GM21360 (cell line): ENCODE results near the gene SST.
"Not testable (repeated sequence)": the region's sequence is repeated elsewhere in the genome, so short reads cannot be mapped to it uniquely, and the experiment has no call there.

ENCODE experiments used
- ATAC-seq: cut with Tn5 transposase; IDR thresholded peaks from one replicate; pipeline ENCODE4 v1.9.1; 2021; ENCODE audit warnings: mild to moderate bottlenecking, moderate library complexity; ENCODE audit not compliant: unreplicated experiment

SST gene

DNA sequence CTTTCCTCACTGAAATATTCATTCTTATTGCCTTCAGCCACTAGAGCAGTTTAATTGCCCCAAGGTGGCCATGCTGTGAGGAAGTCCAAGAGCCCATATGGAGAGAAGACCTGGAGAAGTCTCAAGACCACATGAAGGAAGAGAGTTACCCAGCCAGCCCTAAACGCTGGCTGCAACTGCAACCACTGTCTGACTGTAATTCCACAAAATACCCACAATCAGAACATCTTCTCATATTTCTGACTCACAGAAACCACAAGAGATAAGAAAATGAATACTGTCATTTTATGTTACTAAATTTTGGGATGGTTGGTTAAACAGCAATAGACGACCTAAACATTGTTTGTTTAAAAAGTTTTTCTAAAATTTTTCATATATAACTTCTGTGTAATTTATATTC lies 14.7 kb upstream of the SST start:
- ATAC-seq, result no peak

DNA sequence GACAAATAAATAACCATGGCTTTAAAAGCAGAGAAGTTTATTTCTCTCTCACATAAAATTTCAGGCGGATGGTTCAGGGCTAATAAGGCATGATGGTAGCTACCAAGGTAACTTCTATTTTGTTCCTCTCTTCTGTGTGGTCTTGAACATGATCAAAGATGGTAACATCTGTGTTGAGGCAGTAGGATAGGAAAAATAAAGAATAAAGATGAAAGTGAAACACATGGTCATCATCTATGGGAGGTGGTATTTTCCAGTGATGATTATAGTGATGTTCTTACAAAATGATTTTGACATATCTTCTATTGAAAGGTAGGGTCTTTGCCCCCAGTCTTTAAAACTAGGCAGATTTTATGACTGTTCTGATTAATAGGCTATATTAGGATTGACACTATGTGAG lies 14.2 kb upstream of the SST start:
- no peak for ATAC-seq

DNA sequence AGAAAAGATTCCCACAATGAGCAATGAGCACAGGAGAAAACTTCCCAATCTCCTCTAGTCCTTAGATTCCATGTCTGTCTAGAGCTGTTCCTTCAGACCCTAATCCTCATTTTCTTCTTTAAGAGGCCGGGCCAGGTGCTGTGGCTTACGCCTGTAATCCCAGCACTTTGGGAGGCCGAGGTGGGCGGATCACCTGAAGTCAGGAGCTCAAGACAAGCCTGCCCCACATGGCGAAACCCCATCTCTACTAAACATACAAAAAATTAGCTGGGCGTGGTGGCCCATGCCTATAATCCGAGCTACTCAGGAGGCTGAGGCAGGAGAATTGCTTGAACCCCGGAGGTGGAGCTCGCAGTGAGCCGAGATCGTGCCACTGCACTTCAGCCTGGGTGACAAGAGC lies 11.6 kb upstream of the SST start:
- ATAC-seq, result not testable (repeated sequence)

GRCh38 chr3:187679638-187680396 lies 9.6 kb upstream of the SST start:
- ATAC-seq, result no peak

GRCh38 chr3:187678726-187679268 lies 8.6 kb upstream of the SST start:
- ATAC-seq, result no peak

DNA sequence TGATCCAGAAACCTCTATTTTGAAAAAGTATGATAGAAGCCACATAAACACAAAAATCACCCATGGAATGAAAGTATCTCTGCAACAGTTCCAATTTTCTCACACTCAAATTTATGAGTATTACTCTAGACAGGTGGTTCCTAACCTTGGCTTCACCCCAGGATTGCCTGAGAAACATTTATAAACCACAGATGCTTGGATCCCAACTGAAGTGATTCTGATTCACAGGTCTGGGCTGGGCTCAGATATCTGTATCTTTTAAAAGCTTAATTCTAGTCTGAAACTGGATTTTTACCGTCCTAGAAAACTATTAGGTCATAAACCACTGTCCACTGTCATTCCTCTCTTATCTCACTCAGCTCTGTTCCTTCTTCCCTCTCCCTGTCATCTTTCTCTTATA lies 7.4 kb upstream of the SST start:
- ATAC-seq, result no peak

GRCh38 chr3:187673012-187673411 lies 2.8 kb upstream of the SST start:
- no peak for ATAC-seq

DNA sequence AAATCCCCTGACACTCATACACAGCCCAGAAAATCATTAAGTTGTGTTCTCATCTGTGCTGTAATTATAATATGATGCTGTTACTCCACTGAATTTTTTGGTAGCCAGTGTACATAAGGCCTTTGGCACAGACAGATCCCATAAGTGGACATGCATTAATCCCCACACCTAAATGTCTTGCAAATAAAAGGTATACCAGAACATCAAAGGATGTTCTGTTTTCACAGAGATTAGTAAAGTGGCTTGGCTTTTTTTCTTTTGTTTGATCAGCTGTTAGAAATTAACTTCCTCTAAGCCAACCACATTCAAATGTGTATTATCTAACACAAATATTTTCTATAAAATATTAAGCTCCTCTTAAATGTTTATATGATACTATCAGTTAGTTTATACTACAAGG lies 2.7 kb downstream of the SST start:
- ATAC-seq, result no peak

DNA sequence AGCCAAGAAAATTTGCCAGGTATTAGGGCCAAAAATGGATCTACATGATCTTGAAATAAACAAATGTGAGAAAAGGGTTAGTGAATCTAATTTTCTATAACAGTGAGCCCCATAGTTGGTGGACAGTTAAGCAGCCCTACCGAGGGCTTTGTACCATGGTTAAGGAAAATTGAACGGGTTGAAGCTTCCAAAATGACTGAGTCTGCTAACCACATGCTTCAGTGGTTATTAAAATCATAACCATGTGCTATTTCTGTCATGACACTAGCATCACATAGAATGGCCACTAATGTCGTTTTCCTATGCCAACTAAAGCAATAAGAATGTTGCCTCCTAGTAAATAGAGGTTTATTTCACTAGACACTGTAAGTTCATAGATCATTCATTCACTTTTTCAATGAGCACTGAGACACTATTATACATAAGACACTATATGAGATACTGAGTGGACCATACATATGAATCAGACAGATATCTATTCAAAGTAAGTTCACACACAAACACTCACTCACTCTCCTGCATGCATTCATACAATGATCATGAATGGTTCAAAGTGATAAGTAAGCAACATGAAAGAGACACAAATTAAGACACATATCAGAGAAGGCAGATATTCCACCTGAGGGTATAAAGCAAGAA lies 4.3 kb downstream of the SST start:
- ATAC-seq, result no peak

GRCh38 chr3:187665010-187665409 lies 5.2 kb downstream of the SST start:
- no peak for ATAC-seq

DNA sequence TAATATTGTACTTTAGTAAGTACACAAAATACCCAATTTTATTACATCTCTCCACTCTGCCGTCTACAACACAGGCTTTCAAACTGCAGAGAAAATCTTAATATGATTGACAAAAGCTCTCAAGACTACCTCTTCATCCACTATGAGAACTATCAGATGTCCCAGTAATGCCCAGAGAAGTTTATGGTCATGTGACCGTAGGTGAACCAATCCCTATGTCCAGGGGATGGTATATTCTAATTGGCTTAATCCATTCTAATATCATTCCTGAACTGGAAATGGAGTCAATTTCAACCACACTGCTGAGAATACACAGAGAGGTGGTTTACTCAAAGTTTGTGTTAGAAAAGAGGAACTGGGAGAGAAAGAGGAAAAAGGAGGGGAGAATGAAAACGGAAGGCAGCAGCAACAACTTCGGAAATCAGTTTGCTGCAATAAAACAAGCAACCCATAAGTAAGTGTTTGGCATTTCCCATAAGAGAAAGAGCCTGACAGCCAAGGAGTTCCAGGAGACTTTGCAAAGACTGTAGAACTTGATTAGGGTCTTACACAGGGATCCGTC lies 7.3 kb downstream of the SST start:
- no peak for ATAC-seq

GRCh38 chr3:187661267-187661666 lies 8.9 kb downstream of the SST start:
- ATAC-seq, result no peak

GRCh38 chr3:187651282-187651681 lies 18.9 kb downstream of the SST start:
- no peak for ATAC-seq

DNA sequence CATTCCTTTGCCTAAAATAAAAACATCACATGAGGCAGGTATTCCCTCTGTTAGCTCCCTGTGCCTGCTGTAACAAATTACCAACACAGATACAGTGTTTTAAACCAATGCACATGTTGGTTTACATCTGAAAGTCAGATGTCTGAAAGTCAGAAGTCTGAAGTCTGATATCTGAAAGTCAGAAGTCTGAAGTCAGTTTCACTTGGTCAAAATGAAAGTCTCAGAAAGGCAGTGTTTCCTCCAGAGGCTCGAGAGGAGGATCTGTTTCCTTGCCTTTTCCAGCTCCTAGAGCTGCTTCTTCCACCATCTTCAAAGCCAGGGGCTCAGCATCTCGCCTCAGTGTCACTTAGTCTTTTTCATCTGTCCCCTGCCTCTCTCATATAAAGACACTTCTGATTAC lies 22.0 kb downstream of the SST start:
- ATAC-seq, result peak; percentile 80

DNA sequence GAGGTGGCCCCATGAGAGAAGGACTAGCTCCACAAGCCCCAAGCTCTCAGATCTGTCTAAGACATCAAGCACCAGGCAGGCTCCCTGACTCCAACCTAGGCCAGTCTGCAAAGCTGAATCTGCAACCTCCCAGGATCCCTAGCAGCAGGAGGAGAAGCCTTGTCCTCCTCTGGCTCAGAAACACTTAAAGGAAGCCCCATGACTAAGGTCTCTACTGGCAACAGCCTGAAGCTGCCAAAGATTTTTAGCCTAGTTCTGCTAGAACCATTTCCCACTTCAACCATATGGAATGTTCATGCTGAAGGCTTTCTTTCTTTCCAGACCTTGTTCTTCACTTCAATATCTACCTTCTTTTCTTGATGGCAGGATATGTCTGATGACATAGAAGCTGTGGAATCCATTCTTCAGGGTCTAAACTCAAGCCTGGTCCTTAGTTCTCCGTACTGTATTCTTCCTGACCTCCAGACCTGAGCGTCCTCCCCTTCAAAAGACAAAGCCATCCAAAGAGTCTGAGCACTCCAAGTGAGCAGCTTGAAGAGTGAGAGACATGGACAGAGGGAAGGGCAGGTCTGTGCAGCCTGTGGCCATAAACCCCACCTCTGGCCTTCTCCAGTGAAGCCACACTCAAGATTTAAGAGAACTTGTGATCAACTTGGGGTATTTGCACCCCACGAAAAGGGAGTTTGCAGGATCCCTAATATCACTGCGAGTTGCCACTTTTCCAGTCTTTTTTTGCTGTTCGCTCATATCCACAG lies 23.1 kb downstream of the SST start:
- no peak for ATAC-seq

- ATAC-seq, result not testable (repeated sequence)
Observed at GRCh38 chr3:187645379-187645778, 24.8 kb downstream of the SST start.

DNA sequence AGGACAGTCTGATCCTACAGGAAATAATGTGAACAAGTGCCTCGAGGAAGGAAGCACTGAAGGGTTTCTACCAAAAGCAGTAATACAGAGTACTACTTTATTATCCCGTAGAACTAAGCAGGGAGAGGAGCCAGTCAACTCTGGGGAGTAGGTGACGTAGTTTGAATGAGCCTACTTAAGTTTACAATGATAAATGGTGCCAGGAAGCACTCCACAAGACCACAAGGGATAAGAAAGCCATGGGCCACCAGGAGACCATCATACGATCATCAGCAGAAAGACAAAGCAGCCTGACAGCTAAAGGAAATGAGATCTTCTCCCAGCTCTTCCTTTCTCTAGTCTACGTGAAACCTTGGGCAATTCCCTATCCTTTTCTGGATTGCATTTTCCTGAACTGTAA lies 27.3 kb downstream of the SST start:
- no peak for ATAC-seq

GRCh38 chr3:187641320-187642016 lies 28.7 kb downstream of the SST start:
- ATAC-seq, result no peak

DNA sequence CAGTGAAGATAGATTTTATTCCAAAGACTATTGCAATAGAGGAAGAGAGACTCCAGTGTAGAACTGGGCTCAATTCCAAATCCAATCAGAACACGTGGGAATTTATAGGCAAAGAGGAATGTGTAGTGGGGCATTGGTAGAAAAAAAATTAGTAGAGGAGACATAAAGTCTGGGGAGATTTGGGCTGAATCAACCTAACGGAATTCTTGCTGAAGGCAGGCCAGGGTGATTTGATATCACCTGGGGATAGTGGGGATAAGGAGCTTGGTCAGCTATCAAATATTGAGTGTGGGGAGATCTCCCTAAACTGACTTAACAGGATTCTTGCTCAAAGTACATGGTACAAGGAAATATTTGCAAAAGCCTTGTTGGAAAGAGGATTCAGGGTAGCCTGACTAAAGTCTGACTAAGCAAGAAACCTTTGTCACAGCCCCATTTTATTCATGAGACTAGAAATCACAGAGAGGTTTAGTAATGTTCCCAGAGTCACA lies 29.6 kb downstream of the SST start:
- no peak for ATAC-seq

DNA sequence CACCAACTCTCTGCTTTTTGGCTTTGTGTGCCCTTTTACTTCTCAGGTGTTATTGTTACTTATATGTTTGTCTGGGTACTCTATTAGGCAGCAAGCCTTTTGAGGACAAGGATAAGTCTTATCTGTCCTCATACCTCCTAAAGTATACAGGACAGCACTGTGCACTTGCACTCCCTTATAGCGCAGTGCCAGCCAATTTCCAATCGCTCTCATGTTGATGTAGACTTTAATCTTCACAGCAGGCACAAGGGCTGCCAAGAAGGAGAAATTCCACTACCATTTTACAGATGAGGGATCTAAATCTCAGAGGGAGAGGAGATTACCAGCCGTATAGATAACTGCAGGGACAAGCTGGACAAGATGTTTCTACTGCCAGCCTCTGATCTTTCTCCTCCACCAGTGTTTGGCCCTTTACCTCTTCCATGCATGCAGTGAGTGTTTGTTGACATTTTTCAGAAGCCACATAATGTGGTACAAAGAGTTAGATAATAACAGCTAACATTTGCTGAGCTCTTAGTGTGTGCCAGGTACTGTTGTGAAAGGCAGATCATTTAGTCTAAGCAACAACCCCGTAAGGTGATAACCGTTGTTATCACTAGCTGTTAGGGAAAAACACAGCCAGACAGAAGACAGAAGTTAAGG lies 30.1 kb downstream of the SST start:
- ATAC-seq, result no peak
